Measurements from ENCODE around the gene PSEN2.
A peak's percentile ranks its signal among the peaks of the same experiment; 100 is the strongest.
"Not testable (repeated sequence)": the region's sequence is repeated elsewhere in the genome, so short reads cannot be mapped to it uniquely, and the experiment has no call there.

PSEN2 gene

GRCh38 chr1:226921504-226921903 is 51.1 kb downstream of the PSEN2 start:
- no peak for DNase-seq

GRCh38 chr1:226929260-226930111 is 59.1 kb downstream of the PSEN2 start:
- DNase-seq: not testable (repeated sequence)

DNA sequence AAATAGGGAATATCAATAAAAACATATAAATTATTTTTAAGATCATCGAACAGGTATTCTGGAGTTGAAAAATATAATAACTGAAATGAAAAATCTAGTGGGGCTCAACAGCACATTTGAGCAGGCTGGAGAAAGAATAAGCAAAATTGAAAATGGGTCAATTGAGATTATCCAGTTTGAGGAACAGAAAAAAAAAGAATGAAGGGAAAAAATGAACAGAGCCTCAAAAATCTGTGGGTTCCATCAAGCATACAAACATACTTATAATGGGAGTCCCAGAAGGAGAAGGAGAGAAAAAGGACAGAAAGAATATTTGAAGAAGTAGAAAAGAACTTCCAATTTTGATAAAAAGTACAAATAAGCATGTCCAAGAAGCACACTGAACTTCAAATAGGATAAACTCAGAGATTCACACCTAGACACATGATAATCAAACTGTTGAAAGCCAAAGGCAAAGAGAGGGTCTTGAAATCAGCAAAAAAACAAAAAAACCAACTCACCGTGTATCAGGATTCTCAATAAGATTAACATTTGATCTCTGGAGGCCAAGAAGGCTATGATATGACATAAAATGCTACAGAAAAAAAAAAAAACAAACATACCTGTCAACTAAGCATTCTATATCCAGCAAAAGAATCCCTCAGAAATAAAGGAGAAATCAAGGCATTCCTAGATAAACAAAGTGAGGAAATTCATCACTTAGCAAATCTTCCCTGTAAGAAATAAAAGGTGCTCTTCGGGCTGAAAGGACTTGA is 64.2 kb downstream of the PSEN2 start:
- no peak for DNase-seq

GRCh38 chr1:226937940-226938725 is 67.7 kb downstream of the PSEN2 start:
- no peak for DNase-seq

DNA sequence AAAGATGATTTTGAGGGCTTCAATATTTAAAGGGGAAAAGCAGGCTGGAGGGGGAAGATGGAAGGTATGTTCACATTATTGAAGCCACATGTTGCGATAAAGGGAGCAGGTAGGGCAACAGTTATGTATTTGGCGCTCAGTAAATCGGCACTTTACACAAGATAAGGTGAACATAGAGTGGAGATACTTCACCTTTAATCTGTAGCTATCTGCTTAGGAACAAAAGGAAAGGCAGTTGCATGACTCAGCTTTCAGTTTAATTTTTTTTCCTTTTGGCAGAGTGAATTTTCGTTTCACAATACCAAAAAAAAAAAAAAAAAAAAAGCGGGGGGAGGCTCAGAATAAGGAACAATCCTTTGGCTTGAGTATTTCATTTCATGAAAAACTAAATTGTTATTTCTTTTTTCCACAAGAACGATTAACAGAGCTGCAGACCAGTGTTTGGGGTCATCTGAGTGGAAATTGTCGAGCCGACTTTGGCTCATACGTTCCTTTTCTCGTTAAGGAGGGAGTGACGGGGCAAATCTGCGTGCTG is 68.6 kb downstream of the PSEN2 start:
- DNase-seq: no peak

DNA sequence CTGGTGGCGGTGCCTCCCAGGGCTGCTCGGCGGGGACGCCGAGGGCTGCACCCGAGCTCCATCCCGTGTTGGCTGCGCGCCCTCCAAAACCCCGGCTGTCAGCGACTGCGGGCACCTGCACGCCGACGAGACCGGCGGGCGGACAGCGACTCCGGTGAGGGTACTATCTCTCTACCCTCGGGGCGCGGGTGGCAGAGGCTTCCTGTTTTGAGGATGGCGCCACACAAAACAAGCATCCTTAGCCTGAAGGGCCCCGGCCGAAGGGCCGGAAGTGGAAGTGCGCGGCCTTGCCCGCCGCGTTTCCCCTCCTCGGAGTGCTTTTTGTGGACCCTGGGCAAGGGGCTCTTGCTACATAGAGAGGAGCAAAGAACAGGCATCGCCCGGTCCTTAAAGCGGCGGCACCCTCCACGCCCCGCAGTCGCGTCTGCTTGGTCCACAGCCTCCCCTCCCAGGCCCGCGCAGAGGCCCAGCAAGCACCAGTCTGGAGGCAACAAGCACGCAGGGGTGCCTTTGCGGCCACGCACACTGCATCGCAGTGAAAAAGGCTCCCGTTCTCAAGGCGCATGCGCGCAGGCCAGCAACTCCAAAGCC is 69.1 kb downstream of the PSEN2 start:
- DNase-seq: no peak

DNA sequence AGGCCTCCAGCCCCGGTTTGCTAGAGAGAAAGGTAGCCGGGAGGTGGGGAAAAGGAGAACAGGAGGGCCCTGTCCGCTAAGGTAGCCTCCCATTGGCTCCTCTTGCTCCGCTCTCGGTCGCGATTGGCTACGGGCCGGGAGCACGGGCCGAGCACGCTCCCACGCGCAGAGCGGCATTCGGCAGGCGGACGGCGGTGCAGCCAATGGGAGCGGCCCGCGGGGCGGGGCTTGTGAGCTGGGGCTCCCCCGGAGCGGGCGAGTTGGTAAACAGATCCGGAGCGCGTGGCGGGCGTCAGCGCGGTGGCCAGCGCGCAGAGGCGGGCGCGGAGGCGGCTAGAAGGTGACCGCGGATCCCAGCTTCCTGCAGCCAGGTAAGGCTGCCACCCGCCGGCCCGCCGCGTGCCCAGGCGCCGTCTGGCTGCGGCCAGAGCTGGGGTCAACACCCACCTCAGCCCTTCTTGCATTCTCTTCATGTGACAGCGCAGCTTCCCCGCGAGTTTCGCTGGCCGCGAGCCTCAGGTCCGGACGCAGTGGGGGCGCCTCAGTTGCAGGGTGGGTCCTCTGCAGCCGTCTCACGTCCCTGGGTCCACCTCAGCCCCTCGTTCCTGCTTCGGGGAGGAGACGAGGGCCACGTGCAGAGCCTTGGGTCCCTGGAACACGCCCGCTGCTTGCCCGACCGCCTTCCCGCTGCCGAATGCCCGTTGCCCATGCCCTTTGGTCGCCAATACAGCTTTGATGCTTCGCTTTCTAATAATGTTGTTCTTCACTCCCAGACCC is 69.8 kb downstream of the PSEN2 start, which contains the start of gene COQ8A:
COQ8A (plus strand) TSS at position 266 of the 777 bp plus-strand sequence. CDS start 21,092 bp downstream, outside the sequence.
- DNase-seq: peak; percentile 99

DNA sequence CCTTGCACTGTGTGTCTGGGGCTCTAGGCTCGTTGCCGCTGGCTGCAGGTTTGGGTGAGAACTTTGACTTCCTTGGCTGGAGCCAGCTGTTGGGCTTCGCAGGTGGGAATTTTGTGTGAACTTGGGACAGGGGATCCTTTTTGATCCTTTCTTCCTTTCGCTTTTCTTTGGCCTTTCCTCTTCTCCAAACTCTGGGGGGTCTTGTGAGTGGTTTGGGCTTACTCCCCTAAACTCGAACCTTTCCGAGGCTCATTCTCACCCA is 70.3 kb downstream of the PSEN2 start:
- no peak for DNase-seq

DNA sequence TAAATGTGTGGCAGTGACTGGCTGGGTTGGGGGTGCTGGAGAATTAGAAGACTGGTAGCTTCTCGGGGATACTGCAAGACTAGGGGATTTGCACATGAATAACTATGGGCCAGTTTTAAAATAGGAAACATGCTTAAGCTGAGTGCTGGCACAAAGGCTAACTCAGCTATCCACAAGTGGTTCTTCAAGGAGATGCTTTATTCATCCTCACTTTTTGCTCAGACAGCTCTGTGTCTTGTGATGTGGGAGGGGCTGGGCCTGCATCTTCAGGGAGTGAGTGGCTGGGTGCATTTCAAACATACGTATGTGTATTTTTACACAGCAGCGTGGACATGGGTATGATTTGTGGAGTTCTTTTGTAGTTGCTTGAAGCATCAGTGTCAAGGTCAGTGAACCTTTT is 72.0 kb downstream of the PSEN2 start:
- no peak for DNase-seq

DNA sequence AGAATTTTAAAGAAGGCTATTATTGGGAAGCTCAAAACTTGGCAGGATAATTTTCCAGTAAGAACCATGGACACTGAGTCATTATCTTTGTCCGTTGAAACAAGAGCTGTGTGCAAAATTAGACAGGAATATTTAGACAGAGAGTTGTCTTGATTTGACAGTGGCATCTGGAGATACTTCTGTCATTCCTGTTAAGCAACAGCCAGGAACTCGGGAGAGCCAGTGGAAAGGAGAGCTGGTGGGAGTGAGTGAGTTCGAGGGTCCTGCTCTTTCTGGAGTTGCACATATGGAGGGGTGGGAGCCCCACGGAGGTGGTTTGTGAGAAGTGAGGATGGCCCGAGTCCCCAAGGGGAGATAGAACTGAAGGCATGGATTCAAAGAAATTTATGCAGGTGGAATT is 72.7 kb downstream of the PSEN2 start:
- no peak for DNase-seq

DNA sequence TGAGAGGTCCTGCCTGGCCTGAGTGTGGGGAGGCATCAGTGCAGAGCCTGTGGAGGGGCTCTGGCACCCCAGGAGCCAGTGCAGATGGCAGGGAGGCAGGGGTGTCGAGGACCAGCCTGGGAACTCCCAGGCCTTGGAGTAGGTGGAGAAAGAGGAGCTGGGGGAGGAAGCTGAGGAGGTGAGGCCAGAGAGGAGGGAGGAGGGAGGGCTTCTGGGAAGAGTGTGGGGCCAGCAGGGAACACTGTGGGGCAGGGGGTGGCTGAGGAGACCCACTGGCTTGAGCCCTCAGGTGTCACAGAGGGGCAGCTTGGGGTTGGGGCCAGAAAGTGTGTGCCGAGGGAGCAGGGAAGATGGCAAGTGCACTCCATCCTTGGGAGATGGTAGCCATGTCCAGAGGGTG is 73.5 kb downstream of the PSEN2 start:
- no peak for DNase-seq

DNA sequence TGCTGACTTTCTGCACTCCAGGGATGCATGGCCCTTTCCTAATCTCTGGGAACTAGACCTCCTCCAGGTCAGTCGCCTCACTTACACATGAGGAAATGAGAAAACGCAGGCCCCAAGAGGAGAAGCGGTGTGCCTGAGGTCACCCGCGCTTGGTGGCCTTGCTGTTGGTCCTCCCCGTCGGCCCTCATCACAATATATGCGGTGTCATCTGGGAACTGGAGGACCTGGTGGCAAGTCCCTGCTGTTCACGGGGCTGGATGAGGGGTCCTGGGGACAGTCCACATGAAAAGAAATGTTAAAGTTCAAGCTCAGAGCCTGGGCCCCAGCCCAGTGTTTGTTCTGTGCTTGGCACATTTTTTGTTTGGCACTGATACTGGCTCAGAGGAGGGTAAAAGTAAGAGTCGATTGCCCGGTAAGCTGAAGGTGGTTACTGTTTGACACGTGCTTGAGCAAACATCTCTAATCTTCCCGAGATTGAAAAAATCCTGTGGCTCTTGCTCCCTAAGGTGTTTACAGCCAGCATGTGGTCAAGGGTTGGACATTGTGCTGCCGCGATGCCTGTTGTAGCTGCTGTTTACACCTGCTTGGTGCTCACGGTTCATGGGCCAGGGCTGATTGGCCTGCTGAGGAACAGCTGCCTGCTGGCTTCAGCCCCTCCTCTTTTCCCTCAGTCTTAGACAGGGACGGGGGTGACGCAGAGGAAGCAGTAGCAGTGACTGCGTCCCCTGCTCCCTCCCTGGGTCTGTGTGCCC is 74.9 kb downstream of the PSEN2 start:
- DNase-seq: no peak
